ENCODE measurements around the gene EIF1.

Gene EIF1

DNA sequence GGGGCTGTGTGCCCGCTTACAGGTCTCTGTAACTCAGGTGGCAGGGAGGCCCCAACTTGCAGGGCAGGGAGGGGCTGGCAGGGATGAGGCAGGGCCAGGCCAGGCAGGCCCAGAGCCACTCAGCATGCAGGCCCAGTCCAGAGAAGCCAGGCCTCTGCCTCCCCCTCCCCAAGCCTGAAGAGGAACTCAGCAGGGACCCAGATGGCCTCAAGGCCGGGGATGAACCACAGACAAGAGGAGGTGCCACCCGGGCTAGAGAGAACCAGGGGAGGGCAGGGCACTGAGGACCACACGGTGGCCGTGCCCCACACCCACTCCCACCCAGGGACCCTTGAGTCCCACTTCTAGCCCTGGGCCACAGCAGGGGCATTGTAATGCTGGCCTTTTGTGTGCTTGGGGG, 29.8 kb upstream of the EIF1 start:
- no peak for TF ChIP-seq EZH2 (IDR thresholded peaks at IDR 0.05; ENCODE audit: borderline replicate concordance, low read length)
- no peak for TF ChIP-seq CTCF (IDR thresholded peaks at IDR 0.05; ENCODE audit: low read length)
- Histone ChIP-seq H3K27ac (ENCODE audit: low read depth, low read length, poor library complexity, severe bottlenecking) (no peak overlapping the region), H3K79me2 (ENCODE audit: insufficient read depth, low read length) (no peaks in the 10 kb centered on the region), H3K4me2 (ENCODE audit: low read length) (no peak overlapping the region), H2AFZ (ENCODE audit: low read length) (no peak overlapping the region), H4K20me1 (ENCODE audit: insufficient read depth, low read length) (no peaks in the 10 kb centered on the region), H3K4me1 (ENCODE audit: insufficient read depth, low read length, severe bottlenecking) (no peaks in the 10 kb centered on the region), H3K27me3 (ENCODE audit: insufficient read depth, low read length) (no peaks in the 10 kb centered on the region), H3K9ac (ENCODE audit: low read length) (no peak overlapping the region), H3F3A (ENCODE audit: insufficient read depth, low read length) (no peaks in the 10 kb centered on the region), H3K9me3 (ENCODE audit: low read length) (no peaks in the 10 kb centered on the region), H3K4me3 (ENCODE audit: low read depth, low read length, poor library complexity, severe bottlenecking) (no peak overlapping the region), H3K9me2 (ENCODE audit: low read depth, low read length) (no peaks in the 10 kb centered on the region), H3K36me3 (ENCODE audit: insufficient read depth, low read length) (no peaks in the 10 kb centered on the region)

- Histone ChIP-seq H3K4me3 (ENCODE audit: low read depth, low read length, poor library complexity, severe bottlenecking) (no peak overlapping the region), H3K9ac (ENCODE audit: low read length) (no peak overlapping the region), H3K4me1 (ENCODE audit: insufficient read depth, low read length, severe bottlenecking) (no peaks in the 10 kb centered on the region), H3K27ac (ENCODE audit: low read depth, low read length, poor library complexity, severe bottlenecking) (no peak overlapping the region), H3K36me3 (ENCODE audit: insufficient read depth, low read length) (no peaks in the 10 kb centered on the region), H3K4me2 (ENCODE audit: low read length) (no peak overlapping the region), H3K9me2 (ENCODE audit: low read depth, low read length) (no peaks in the 10 kb centered on the region), H3F3A (ENCODE audit: insufficient read depth, low read length) (no peaks in the 10 kb centered on the region), H4K20me1 (ENCODE audit: insufficient read depth, low read length) (no peaks in the 10 kb centered on the region), H3K9me3 (ENCODE audit: low read length) (no peaks in the 10 kb centered on the region), H3K79me2 (ENCODE audit: insufficient read depth, low read length) (no peaks in the 10 kb centered on the region), H3K27me3 (ENCODE audit: insufficient read depth, low read length) (no peaks in the 10 kb centered on the region), H2AFZ (ENCODE audit: low read length) (no peak overlapping the region)
- TF ChIP-seq CTCF (IDR thresholded peaks at IDR 0.05; ENCODE audit: low read length) = no peak
- TF ChIP-seq EZH2 (IDR thresholded peaks at IDR 0.05; ENCODE audit: borderline replicate concordance, low read length) = no peak
These were observed 29.1 kb upstream of the EIF1 start for GRCh38 chr17:41659427-41660212.

DNA sequence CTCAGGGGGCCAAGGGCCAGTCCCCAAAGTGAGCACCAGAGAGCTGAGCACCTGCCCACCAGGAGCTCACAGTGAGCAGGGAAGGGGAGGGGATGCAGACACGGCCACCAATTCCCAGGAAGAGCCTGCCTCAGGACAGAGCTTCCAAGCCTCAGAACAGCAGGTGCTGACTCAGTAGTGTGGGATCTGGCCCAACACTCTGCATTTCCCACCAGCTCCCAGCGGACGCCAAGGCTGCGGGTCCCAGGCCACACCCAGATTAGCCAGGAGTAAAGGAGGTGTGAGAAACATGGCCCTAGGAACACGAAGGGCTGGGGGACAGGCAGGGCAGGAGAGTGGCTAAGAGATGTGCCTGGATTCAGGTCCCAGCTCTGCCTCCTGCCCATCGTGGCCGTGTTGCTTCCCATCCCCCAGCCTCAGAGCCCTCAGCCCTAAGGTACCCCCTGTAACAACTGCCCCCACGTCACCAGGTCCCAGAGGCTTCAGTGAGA, 28.4 kb upstream of the EIF1 start:
- H3K36me3 ChIP-seq (ENCODE audit: insufficient read depth, low read length) = no peaks in the 10 kb centered on the region
- no peaks in the 10 kb centered on the region for H3F3A ChIP-seq (ENCODE audit: insufficient read depth, low read length)
- no peaks in the 10 kb centered on the region for H3K9me2 ChIP-seq (ENCODE audit: low read depth, low read length)
- no peaks in the 10 kb centered on the region for H3K9me3 ChIP-seq (ENCODE audit: low read length)
- no peak overlapping the region for H3K27ac ChIP-seq (ENCODE audit: low read depth, low read length, poor library complexity, severe bottlenecking)
- H3K4me1 ChIP-seq (ENCODE audit: insufficient read depth, low read length, severe bottlenecking) = no peaks in the 10 kb centered on the region
- no peak overlapping the region for H3K4me2 ChIP-seq (ENCODE audit: low read length)
- no peak overlapping the region for H3K4me3 ChIP-seq (ENCODE audit: low read depth, low read length, poor library complexity, severe bottlenecking)
- H2AFZ ChIP-seq (ENCODE audit: low read length) = no peak overlapping the region
- H3K27me3 ChIP-seq (ENCODE audit: insufficient read depth, low read length) = no peaks in the 10 kb centered on the region
- TF ChIP-seq CTCF (IDR thresholded peaks at IDR 0.05; ENCODE audit: low read length) = no peak
- no peak for TF ChIP-seq EZH2 (IDR thresholded peaks at IDR 0.05; ENCODE audit: borderline replicate concordance, low read length)
- no peaks in the 10 kb centered on the region for H3K79me2 ChIP-seq (ENCODE audit: insufficient read depth, low read length)
- no peaks in the 10 kb centered on the region for H4K20me1 ChIP-seq (ENCODE audit: insufficient read depth, low read length)
- H3K9ac ChIP-seq (ENCODE audit: low read length) = no peak overlapping the region

Data from OCI-LY1 (cell line).